CD4-positive, alpha-beta T cell treated with Interleukin-4 for 4 hours (primary cell): Measurements from ENCODE around the gene PPT2.
"Not testable (repeated sequence)": the region's sequence is repeated elsewhere in the genome, so short reads cannot be mapped to it uniquely, and the experiment has no call there.

Experiments
- DNase-seq: peaks from one replicate; pipeline ENCODE4 v3.0.0-alpha.2; 2020

The PPT2 gene

GRCh38 chr6:32177788-32178546, 24.0 kb downstream of the PPT2 start, which contains the start of gene RNF5:
Gene RNF5, plus strand, starts transcription at chr6:32178405. Its CDS starts 107 bp downstream, at chr6:32178512.
- peak; percentile 100 for DNase-seq

- no peak for DNase-seq
These were observed 24.9 kb downstream of the PPT2 start for GRCh38 chr6:32178547-32179440.

DNA sequence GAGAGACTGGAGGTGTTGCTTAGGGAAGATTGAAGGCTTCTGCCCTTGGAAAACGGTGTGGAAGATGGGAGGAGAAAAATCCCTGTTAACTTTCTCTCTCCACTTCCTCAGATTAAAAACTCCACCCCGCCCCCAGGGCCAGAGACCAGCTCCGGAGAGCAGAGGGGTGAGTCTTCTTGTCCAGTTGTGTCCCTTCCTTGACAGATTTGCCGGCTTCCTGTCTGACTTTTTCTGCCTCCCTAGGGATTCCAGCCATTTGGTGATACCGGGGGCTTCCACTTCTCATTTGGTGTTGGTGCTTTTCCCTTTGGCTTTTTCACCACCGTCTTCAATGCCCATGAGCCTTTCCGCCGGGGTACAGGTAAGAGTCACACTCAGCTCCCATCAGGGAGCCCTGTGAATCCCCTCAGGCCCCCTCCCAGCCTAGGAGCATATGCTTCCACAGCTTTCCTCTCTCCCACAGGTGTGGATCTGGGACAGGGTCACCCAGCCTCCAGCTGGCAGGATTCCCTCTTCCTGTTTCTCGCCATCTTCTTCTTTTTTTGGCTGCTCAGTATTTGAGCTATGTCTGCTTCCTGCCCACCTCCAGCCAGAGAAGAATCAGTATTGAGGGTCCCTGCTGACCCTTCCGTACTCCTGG, 25.9 kb downstream of the PPT2 start:
- DNase-seq = no peak

GRCh38 chr6:32181148-32181702, 27.3 kb downstream of the PPT2 start:
- DNase-seq = no peak

- DNase-seq = no peak
These were observed 28.1 kb downstream of the PPT2 start for GRCh38 chr6:32181915-32182529.

- no peak for DNase-seq
These were observed 28.6 kb downstream of the PPT2 start for GRCh38 chr6:32182555-32182981.

DNA sequence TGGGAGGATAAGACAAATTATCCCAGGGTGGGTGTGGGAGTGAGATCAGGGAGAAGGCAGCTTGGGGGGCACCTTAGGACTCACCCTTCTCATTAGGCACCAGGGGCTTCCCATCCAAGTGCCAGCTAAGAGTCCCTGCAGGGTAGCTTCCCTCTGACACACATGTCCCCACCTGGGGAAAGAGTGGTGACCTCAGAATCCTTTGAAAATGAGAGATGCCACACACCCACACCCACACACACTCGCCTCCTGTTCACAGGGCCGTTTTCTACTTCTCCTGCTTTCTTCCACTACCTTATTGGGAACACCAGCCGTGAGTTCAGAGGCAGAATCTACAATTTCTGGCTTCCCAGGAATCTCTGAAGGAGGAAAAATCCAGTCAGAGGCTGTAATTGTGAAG, 29.1 kb downstream of the PPT2 start:
- no peak for DNase-seq

- DNase-seq = no peak
These were observed 29.6 kb downstream of the PPT2 start for GRCh38 chr6:32183483-32184083.

DNA sequence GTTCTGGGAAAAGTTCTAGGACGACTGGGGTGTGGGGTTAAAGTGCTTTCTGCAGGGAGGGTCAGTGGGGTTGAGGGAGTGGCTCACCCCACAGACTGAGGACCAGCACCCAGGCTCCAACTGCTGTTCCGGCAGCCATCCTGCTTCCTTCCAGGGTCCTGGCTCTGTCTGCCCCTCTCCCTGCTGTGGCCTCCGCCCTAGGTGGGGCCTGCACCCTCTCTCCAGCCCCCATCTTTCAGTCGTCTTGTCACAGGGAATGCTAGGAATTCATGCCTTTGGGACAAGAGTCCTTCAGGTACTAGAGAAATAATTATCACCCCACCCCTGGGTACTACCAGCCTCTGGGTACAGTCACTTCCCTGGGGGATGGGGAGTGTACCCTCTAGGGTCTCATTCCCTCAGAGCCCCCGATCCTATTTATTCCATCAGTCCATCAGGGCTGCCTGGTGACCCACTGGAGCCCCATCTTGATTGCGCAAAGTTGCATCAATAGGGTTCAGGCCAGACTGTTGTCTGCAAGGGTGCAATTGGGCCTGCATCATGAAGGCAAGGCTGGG, 30.2 kb downstream of the PPT2 start, which contains the start of gene AGER:
Gene AGER (minus strand): TSS at position 170 of the 557 bp plus-strand sequence. CDS start 31 bp downstream, at position 139.
- no peak for DNase-seq

DNA sequence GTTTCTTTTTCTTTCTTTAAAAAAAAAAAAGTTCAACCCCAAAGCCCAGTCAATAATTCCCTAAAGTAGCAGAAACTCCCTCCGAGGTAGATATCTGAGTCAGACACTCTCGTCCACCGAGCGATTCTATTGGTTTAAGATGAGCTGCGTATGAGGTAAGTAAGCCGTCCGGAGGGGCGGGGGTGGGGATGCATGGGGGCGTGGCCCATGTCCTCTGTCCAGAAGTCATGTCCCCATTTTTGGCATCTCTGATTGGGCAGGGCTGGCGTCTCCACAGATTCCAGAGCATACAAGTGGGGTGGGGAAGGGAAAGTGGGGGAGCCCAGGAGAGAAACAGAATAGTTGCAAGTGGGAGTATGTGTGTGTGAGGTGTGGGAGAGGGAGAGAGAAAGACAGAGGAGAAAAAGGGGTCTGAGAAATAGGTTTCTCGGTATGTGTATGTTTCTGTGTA, 31.8 kb downstream of the PPT2 start:
- DNase-seq = peak; percentile 73

DNA sequence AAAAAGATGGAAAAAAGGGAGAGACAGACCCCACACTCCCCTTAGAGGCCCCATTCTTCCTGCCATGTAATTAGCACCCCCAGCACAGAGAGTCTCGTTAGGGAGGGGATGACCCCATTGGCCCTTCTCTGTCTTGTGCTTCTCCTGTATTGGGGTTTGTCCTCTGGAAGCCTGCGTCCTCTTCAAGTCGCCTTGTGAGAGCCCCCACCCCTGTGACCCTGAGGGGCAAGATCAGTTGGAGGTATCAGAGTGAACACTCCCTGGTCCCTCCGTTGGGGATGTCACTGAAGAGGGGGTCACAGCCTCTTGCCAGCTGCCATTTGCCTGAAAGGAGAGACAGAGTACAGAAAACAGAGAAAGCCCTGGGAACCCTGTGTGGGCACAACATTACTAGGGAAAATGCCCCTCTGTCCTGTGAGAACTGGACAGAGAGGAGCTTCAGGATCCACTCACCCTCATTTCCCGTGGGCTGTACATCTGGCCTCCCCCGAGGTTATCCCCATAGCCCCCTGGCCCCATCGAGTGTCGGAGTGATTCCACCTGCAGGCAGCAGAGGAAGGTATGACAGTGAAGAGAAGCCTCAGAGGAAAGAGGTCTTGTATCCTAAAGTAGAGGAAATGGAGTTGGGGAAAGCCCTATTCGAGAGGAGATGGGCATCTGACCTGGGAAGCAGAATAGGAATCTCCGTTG, 32.4 kb downstream of the PPT2 start:
- DNase-seq = not testable (repeated sequence)

DNA sequence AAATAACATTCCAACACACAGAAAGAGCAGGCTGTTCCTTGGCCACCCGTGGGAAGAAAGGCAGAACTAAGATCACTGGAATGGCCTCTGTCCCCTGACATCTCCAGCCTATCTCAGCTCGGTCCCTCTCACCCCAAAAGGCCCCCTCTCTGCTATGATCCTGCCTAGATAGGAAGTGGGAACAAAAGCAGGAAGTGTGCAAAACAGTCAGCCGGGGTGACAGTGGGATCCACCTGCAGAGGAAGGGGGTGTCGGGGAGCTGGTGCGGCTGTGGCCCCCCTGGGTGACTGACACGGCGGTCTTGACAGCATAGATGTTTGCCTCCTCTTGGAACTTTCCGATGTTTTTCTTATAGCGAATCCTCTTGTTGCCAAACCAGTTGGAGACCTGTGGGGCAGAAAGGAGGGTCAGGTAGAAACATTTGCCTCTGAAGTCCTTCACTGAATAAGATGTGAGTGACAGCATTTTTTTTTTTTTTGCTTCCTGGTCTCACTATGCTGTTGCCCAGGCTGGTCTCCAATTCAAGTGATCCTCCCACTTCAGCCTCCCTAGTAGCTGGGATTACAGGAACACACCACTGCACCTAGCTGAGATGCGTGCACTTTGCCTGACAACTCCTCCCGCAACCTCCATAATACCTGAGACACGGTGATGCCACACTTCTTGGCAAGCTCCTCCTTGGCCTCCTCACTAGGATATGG, 33.2 kb downstream of the PPT2 start:
- DNase-seq = no peak

DNA sequence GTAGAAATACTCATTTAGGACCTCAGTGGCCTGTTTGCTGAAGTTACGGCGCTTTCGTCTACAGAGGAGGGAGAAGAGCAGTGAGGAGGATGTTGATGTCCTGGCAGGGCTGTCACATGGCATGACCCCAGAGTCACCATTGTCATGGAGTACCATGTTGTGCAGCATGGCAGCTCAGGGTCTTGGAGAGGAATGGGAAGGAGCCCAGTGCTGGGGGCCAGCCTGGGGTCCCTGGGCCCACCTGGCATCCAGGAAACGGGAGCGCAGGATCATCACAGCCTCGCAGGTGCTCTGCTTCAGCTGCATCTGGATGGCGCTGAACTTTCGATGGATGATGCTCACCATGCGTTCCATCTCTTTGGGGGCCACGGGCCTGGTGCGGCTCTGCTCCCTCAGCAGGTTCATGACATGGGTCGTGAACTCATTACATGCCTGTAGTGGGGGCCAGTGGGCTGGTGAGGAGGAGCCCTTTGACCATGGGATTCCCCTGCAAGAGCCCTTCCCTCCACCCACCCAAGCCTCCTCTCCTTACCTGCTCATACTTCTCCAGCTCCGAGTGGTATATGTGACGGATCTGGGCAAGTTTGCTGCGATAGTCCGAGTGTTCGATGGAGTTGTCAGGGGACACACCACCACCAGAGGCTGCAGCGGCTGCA, 33.9 kb downstream of the PPT2 start:
- not testable (repeated sequence) for DNase-seq

DNA sequence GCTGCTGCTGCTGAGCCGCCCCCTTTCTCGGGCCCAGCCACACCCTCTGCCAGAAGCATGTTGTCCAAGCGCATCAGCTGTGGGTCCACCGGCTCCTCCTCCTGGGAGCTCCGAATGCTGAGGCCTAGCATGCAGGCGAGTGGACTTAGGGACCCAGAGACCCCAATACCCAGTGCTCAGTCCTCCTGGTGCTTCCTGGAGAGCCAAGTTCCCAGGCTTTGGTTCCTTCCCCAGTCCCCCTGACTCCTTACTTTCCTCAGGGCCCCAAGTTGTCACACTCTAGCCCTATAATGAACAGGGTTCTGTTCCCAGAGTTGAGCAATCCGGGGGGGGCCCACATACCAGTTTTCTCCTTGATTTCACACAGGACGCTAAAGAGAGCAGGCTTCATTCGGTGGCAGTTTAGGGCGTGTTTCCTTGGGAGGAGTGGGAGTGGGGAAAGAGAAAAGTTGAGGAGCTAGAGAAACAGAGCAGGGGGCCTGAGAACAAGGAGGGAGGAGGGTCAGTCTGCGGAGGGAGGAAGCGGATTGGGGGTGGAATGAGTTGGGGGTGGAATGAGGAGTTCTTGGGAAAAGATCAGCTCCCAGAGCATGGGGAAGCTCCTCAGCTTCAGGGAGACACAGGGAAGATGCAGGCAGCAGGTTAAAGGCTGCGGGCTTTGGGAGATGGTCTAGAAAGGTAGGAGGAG, 34.6 kb downstream of the PPT2 start:
- no peak for DNase-seq

- no peak for DNase-seq
These were observed 35.3 kb downstream of the PPT2 start for GRCh38 chr6:32189069-32189741.

GRCh38 chr6:32189742-32190053, 35.8 kb downstream of the PPT2 start:
- no peak for DNase-seq

DNA sequence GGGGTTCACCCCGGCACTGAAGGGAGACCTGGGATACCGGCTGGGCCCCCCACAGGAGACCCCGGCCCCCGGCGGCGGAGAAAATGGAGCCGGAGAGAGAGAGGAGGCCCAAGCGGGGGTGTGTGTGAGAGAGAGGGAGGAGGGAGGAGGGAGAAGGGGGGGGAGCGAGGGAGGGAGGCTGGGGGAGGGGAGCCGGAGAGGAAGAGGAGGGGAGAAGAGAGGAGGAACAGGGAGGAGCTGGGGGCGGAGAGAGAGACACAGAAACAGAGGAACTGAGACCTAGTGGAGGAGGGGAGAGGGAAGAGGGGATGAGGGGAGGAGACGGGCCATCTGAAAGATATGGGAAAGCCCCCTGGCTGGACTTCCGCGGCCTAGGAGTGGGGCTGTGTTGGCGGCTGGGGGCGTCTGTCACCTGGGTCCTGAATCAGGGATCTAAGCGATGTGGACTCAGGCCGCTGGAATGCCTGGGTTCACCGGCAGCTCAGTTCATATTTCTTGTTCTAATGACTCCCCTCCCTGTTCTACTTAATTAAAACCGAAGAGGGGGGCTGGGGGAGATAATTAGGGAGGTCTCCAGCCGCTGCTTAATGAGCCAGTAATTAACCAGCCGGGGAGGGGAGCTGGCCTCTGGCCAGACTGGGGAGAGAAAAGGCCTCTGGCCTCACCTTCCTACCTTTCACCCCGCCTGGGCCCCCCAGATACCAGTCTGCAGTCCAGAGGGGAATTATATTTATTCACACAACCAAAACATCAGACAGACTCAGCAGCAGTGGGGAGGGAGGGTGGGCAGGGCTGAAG, 36.3 kb downstream of the PPT2 start, which contains the start of gene PBX2:
Gene PBX2 (minus strand): TSS at position 149 of the 798 bp plus-strand sequence. CDS start 287 bp downstream, outside the sequence.
- DNase-seq = peak; percentile 91
